ENCODE results near the gene SGMS2.
A peak's percentile ranks its signal among the peaks of the same experiment; 100 is the strongest.

Gene SGMS2

GRCh38 chr4:107824350-107825071, at the start of gene SGMS2:
Gene SGMS2 (plus strand): TSS chr4:107824932. CDS start chr4:107895554, 70,622 bp downstream.
- intact Hi-C loops (cut with DNase I) = no loop called here
- peak; percentile 42 to 95 (median 78) for DNase-seq

DNA sequence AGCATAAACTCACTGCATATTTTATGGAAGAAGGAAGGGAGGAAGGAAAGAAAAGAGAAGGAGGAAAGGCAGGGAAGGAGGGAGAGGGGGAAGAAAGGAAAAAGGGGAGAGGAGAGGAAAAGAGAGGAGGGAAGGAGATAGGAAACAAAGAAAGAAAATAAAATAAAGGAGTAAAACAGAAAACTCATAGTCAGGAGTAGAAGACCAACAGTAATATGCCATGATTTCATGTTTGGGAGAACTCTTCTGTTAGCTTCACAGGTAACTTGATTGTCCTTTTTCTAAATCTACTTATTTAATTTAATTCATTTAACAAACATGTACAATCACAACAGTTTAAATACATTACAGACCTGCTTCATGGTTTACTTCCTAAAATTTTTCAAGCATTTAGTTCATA, 46.8 kb upstream of the SGMS2 start:
- intact Hi-C loops (cut with DNase I) = no loop called here

DNA sequence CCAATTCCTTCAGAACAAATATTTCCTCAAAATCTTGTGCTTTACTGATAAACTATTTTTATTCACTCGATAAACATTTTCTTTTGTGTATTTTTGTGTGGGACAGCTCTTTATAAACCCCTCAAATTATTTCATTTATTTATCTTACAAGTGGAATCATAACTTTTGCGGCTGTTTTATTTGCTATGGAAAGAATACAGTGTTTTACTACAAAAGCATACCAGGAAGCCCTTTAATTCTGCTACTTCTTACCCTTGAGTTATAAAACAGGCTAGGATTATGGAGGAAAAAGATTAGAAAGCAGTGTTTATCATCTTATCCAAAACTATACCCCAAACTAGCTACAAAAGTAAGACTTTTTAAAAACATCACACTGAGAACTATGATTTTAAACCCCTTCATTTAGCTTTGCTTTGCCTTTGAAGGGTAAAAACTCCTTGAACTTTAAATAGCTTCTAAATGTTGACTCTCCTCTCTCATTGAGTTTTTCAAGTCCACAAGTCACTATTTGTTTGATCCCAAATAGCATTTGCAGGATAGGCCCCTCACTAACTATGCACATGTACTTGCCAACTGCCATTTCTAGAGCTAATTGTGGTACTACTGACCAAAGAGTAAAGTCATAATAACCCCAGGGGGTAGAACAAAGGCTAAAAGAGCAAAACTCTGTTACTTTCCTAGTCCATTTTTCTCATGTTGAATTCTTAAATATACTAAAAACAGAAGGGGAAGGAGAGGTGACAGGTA, 45.8 kb upstream of the SGMS2 start:
- intact Hi-C loops (cut with DNase I) = no loop called here
- DNase-seq = no peak

More for the DNA sequence above, 46.8 kb upstream of the SGMS2 start:
- DNase-seq = no peak

DNA sequence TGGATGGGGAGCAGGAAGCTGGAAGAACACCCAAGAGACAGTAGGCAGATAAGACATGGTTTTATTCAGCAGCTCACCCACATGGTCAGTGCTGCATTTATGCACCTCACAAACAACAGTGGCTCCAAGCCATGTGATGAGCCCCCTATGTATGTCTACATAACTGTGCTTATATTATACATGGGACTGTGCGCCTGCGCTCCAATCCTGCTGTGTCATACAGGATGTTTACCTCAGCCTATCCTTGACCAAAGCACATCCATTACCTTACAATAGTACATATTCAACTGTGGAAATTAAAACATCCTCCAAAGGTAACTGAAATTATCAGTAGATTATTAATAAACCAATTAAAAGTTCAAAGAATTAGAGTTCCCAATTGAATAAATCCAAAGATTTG, 44.1 kb upstream of the SGMS2 start:
- intact Hi-C loops (cut with DNase I) = no loop called here
- DNase-seq = no peak

DNA sequence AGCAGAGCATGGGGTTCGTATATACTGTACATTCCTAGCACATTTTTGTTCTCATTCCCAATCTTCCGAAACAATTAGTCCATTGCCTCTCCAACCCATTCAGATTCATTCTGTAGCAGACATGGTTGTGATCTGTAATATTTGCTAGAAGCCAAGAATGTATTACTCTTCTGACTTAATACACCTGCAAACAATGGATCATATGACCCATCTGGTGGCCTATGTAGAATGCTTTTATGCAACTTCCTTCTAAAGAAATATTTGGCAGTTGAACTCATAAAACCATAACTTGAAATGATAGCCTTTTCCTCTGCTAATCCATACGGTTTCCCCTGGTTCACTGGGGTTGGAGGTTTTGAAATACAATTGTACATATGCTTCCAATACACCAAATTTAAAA, 32.8 kb upstream of the SGMS2 start:
- intact Hi-C loops (cut with DNase I) = no loop called here
- no peak for DNase-seq

DNA sequence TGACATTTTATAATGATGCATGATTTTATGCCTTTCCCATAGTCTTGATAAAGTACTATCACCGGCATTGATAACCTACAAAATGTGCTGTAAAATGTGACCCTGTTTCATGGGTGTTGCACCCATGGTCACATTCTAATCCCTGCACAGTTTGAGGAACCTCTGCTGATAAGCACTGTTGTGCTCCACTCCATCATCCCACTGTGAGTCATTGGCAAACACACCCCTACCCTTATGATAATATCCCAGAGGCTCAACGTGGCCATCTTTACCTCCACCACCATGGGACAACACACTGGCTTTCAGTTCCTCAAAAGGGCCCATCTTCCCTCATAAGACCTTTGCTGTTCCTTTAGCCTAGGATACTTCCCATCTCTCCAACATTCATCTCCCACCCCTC, 32.0 kb upstream of the SGMS2 start:
- no peak for DNase-seq
- intact Hi-C loops (cut with DNase I) = no loop called here

DNA sequence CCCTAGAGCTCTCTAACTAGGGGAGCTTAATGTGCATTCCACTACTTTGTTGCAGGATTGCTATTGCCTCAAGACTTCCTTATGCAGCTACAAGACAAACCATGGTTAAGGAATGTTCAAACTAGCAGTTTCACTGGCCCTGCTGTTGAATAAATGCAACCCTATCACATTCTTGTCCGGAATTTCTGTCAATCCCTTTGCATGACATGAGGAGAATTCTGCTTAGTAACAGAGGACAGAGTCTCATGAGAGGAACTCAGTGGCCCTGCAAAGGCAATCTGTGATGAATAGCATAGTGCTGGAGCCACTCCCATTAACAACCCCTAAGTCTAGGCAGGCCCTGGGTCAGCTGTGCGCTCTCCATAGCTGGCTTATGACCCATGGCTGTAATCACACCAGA, 30.7 kb upstream of the SGMS2 start:
- no peak for DNase-seq
- intact Hi-C loops (cut with DNase I) = no loop called here

DNA sequence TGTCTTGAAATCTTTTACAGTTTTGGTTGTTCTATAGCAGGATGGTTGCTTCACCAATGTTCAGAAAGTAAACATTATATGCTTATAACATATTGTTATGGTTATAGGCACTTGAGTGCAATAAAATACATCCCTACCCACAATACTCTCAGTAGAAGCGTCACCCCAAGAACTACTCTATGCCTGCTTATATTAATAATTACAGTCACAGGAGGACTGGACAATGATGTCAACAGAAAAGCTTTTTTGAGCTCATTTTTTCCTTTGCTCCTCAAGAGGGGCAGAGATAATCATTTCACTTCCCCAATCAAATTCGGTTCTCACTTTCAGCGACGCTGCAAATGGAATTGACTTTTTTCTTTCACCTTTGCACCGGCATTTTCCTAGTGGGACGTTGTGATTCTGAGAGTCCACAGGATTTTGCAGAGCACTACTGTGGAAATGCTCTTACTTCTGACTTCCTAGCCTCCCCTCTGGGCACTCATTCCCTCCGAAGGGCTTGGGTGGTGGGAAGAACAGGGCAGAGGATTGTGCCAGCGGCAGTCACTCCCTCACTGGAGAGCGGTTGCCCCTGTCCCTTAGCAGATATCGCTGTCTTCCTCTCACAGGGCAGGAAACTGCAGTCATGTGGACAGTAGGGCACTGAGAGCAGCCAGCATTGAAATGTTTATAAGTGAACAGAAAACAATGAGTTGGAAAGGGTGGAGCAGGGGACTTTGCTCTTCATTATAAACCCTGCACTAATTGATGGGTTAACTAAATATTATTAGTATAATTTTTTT, 24.9 kb upstream of the SGMS2 start:
- intact Hi-C loops (cut with DNase I) = no loop called here

DNA sequence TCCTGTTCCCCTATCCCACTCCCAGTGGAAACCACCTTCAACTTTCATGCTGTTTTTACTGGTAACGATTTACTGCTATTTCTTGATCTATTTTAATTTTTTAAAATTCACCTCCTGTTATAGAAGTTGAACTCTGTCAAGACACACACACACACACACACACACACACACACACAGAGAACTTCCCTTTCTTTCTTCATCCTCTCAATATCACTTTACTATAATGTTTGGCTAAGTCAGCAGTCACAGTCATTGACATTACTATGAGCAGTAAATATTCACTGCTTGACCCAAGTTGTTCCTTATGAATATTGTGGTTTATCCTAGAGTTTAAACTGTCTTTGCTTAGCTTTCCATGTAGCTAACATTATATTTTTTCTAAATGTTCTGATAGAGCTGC, 24.0 kb upstream of the SGMS2 start:
- intact Hi-C loops (cut with DNase I) = no loop called here
- DNase-seq = no peak

More for the DNA sequence above, 24.9 kb upstream of the SGMS2 start:
- DNase-seq = peak in 3 of 42 donors; percentile 5 to 15 (median 6)

DNA sequence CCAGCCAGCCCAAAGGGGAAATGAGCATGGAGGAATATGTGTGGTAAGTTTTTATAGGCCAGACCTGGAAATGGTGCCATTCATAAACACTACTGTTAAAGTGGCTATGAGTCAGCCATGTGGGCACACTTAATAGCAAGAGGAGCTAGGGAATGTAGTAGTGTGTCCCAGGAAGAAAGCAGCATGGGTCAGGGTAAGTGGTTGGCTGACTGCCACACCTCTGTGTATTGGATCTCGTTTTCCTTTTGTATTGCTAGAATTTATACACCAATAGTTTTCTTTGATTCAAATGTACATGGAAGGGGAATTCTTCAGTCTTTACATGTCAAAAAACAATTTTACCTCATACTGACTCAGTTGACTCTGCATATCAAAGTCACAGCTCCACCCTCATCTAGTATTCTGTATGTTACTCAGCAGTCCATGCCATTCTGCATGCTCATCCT, 22.9 kb upstream of the SGMS2 start:
- no peak for DNase-seq
- intact Hi-C loops (cut with DNase I) = no loop called here

- intact Hi-C loops (cut with DNase I) = no loop called here
- DNase-seq = no peak
Observed at GRCh38 chr4:107804956-107805355, 19.8 kb upstream of the SGMS2 start.

- intact Hi-C loops (cut with DNase I) = no loop called here
- no peak for DNase-seq
Observed at GRCh38 chr4:107806196-107806595, 18.5 kb upstream of the SGMS2 start.

- intact Hi-C loops (cut with DNase I) = no loop called here
- DNase-seq = no peak
Observed at GRCh38 chr4:107808572-107808971, 16.2 kb upstream of the SGMS2 start.

- intact Hi-C loops (cut with DNase I) = no loop called here
- no peak for DNase-seq
Observed at GRCh38 chr4:107809210-107809609, 15.5 kb upstream of the SGMS2 start.

DNA sequence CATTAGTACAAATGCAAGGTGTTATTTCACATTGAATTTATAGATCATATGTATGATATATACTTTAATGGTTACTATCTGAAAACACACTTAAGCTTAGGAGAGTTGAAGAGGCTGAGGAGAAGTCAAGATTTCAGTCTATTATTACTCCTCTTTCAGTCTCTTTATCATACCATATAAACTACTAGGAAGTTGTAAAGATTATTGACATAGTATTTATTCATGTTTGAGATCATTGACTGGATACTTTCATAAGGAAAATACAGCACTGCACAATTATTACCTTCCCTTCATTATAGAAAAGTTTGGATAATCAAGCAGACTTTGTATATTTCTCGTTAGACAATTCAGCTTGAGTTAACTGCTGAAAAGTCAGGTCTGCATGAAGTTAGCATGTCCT, 10.0 kb upstream of the SGMS2 start:
- DNase-seq = no peak
- intact Hi-C loops (cut with DNase I) = no loop called here

DNA sequence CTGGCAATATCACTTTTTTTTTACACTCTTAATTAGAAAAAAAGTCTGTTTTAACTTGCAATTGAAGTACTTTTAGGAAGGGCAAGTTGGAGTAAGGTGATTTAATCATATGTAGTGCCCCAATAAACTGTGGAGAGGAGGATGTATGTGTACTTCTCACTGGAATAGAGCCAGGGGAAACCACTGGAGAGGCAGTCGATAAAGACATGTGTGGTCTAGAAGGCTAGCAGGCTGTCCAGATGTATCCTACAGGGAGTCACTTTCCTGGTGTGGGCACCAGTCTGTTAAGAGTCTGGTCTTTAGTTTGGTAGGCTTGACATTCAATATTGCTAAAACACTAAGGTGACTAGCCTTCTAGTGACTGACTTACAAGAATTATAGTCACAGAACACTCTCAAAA, 9.6 kb upstream of the SGMS2 start:
- DNase-seq = no peak
- intact Hi-C loops (cut with DNase I) = no loop called here

DNA sequence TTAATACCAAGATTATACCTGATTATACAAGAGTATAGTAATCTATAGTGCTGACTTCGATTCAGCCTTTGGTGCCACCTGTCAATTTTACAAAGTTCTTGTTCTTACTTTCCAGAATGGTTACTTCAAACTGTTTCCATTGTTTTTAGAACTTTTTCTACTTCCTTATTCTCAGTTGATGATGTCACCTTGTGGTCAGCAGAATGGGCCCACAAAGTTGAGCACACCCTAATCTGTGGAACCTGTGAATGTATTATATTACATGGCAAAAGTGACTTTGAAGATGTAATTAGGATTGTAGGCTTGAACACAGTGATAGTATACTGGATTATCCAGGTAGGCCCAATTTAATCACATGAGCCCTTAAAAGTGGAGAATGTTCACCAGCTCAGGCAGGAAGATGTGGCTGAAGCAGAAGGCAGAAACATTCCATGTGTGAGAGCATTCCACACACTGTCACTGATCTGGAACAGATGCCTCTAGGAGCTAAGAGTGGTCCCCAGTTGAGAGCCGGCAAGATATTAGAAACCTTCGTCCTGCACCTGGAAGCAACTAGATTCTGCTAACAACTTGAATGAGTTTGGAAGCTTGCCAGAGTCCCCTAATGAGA, 6.3 kb upstream of the SGMS2 start:
- intact Hi-C loops (cut with DNase I) = no loop called here
- no peak for DNase-seq

GRCh38 chr4:107823870-107824349, 822 bp upstream of the SGMS2 start:
- intact Hi-C loops (cut with DNase I) = no loop called here
- no peak for DNase-seq

- peak in 11 of 42 donors; percentile 2 to 53 (median 9) for DNase-seq
- intact Hi-C loops (cut with DNase I) = no loop called here
Observed at GRCh38 chr4:107825072-107825824, 516 bp downstream of the SGMS2 start.
